ENCODE results near the gene EXOC3L1.
A peak's percentile ranks its signal among the peaks of the same experiment; 100 is the strongest.

Gene EXOC3L1

DNA sequence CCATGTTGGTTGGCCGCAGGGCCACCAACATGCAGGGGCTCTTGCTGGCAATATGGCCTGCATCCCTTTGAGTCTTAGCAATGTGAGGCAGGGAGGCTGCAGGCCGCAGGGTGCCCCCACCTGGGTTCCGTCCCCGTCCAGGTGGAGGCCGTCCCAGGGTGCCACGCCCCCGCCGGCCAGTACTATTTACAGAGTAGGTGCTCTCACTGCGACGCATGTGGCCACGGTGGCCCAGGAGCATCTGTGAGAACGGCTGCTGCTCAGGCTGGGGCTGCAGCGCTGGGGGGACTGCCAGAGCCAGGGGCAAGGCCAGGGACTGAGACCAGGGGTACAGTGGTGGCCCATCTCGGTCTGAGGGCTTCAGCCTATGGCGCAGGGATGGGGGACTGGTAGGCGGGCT is 9.8 kb downstream of the EXOC3L1 start:
- DNase-seq = no peak

DNA sequence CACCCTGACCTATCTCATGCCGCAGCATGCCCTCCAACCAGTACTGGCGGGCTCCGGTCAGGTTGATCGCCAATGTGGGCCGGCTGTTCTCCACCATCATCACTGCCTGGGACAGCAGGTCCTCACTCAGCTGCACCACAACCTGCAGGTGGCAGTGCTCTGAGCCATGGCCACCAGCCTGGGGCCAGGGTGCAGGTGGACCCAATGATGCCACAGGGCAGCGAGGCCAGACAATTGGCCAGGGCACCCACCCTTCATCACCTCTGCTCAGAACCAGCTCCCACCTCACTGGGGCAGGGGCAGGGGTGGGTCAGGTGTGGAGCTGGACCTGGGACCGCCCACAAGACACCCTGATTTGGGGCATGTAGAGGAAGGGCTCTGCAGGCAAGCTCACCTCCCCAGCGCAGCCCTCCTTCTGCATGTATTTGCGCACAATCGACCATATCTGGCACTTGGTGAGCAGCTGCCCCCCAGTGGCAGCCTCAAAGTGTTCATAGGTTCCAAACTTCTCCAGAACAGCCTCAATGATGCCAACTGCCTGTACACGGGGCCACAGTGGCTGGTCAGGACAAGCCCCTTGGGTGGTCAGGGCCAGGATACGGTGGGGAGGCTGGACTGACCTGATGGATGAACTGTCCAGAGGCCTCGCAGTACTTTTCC is 10.4 kb downstream of the EXOC3L1 start:
- no peak for DNase-seq

DNA sequence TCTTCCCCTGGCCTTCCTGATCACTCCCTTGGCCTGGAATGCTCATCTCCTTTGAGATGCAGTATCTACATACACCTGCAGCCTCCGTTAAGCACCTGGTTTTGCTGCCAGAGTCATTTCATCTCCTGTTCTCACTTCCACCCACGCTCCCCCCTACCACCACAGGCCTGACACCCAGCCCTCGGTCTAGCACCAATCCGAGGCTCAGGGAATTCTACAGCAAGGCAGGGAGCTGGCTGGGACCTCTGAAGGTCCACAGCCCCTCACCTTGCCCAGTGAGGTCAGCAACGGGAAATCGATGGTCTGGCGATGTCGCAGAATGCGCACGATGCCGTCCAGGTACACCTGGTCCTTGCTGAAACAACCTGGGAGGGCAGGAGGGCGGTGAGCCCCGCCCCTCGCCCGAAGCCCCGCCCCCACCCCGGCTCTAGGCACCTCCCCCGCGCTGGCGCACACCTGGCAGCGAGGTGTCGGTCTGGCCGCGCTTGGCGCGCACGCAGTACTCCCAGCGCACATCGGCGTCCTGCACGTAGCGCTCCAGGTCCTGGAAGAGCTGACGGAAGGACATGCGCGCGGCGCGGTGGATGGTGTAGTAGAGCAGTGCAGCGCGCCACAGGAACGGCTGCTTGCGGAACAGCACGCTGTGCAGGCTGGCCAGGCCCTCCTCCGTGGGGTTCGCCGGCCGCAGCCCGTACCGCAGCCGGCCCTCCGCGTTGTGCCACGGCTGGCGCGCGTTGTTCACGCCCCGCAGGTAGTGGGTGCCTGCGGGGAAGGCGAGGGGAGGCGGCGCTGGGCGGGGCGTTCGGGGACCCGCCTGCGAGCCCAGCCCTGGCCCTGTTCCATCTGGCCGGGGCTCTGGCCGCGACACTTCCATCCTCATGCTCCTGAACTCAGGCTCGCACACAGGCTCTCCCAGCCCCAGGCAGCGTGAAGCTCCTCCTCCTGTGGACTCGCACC is 11.9 kb downstream of the EXOC3L1 start:
- DNase-seq = peak; percentile 85

DNA sequence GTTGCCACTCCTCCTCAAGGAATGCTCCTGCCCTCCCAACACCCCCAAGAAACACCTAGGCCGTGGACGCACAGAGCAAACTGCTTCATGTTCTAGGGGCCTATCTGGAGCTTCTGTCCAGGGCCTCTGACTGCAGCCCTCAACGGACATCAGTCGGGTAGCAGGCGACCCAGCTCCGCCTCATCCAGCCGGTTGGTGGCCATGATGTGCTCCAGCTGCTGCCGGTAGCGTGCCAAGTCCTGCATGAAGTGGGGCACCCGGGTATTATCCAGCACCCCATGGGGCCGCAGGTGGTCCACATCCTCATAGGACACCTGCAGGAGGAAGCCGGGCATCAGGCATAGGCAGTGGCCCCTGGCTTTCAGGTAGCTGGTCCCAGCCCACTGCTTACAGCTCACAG is 13.3 kb downstream of the EXOC3L1 start:
- DNase-seq = no peak

DNA sequence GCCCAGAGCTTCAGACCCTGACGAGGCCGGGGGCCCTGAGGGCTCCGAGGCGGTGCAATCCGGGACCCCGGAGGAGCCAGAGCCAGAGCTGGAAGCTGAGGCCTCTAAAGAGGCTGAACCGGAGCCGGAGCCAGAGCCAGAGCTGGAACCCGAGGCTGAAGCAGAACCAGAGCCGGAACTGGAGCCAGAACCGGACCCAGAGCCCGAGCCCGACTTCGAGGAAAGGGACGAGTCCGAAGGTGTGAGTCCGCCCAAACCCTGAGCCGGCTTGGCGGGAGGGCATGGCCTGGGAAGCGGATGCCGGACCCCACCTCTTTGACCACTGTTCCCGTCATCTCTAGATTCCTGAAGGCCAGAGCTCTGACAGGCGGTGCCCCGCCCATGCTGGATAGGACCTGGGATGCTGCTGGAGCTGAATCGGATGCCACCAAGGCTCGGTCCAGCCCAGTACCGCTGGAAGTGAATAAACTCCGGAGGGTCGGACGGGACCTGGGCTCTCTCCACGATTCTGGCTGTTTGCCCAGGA is 15.2 kb downstream of the EXOC3L1 start:
- no peak for DNase-seq

DNA sequence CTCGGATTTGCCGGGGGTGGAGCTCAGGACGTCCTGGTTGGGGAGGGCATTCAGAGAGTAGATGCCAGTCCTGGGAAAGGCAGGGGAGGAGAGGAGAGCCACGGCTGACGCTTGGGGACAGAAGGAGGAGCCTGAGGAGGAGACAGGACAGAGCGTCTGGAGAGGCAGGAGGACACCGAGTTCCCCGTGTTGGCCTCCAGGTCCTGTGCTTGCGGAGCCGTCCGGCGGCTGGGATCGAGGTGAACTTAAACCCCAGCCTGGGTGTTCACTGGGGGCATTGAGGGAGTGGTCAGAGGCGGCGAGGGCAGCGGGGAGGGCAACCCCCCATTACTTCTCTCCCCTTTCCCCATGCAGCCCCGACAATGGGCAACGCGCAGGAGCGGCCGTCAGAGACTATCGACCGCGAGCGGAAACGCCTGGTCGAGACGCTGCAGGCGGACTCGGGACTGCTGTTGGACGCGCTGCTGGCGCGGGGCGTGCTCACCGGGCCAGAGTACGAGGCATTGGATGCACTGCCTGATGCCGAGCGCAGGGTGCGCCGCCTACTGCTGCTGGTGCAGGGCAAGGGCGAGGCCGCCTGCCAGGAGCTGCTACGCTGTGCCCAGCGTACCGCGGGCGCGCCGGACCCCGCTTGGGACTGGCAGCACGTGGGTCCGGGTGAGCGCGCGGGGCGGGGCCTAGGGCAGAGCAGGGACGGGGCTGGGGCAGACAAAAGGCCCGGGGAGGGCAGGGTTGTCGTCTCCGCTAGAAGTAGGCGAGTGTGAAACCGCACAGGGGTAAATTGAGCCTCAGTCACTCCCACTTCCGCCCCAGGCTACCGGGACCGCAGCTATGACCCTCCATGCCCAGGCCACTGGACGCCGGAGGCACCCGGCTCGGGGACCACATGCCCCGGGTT is 15.9 kb downstream of the EXOC3L1 start:
- DNase-seq = peak; percentile 72

DNA sequence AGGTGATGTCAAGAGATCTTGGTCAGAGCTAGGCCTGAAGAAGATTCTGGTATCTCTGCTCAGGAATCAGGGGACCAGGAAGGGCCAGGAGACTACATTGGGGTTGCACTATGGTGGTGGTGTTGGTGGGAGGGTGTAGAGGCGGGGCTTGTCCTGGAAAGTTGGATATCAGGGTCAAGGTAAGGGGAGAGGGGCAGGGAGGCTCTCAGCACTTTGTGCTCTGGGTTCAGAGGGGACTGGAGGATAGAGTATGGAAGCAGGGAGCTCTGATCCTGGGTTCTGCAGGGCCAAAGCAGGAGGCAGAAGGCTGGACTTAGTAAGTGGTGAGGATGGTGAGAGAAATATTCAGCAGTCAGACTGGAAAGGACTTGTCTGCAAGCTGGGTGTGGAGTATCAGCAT is 16.6 kb downstream of the EXOC3L1 start:
- DNase-seq = no peak

DNA sequence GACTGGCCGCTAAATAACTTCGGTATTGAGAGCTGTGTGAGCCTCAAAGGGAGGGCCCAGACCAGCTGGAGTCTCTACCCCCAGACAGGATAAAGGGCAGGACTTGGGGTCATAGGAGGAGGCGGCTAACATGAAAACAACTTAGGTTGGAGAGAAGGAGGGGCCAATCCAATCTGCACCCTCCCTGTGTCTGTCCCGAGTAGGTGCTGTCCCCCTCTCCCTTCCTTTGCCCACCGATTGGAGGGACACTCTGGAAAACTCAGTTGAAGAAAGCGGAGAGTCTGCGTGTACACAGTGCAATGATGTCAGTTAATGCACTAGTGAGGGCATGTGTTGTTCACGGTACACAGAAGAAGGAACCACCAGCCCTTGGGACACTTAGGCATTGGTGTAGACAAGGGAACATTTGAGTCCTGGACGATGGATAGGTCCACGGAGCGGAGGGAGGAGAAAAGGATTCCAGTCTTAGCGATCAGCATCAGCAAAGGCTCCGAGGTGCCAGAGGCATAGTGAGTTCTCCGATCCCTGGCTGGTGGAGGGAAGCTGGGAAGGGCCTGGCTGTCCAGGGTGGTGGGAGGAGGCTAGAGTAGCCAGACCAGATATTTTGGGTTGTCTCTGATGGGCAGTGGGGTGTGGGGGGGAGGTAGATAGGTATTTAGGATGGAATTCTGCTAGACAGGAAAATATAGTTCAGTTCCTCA is 18.8 kb downstream of the EXOC3L1 start:
- DNase-seq = no peak

DNA sequence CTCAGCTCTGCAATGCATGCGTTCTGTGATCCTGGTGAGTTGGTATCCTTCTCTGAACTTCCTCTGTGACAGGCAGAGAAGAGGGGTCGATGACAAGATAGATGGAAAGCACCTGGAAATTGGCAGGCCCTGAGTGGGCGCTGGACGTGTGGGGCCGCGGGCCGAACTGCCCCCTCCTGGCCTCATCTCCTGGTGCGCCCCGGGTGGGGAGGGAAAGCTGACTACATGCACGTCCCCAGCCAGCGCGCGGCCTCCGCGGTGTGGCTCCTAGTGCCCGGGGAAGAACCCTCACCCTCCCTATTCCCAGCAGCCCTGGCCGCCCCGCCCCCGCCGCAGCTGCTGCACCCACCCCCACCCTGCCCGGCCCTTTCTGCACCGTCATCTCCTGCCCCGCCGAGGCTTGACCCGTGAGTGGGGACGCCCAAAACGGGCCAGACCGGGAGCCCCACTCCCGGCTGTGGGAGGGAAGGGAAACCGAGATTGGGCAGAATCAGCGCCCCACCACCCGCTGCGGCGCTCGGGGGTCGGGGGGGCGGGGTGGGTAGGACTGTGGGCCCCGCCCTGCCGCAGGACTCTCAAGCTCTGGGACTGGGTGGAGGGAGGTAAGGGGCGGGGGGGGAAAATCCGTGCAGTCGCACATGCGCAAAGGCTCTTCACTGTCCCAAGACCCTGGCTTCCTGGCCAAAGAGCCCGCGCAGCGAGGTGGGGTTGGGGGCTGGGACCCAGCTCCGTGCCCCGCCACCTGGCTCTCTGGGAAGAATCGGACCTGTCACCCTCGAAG is 19.6 kb downstream of the EXOC3L1 start, which contains the start of gene NOL3:
Gene NOL3 (plus strand): TSS at position 371 of the 781 bp plus-strand sequence.
- DNase-seq = peak; percentile 69

DNA sequence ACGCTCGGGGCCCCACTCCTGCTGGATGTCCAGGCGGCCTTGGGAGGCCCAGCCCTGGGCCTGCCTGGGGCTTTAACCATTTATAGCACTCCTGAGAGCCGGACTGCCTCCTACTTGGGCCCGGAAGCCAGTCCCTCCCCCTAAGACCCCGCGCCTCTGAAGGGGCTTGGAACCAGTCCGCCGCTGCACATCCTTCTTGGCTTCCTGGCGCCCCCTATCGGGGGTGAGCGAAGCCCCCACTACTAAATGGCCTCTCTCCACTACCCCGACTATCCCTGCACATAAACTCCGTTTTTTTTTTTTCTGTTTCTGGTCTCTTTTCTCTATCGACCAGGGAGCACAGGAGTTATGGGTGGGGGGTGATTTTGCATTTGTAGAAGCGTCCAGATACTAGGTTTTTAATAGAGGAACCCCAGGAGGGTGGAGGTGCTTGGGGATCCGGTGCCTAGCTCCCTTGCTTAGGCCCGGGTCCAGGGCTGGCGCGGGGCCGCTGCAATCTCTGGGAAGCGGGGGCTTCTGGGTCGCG is 20.2 kb downstream of the EXOC3L1 start:
- peak; percentile 19 for DNase-seq

DNA sequence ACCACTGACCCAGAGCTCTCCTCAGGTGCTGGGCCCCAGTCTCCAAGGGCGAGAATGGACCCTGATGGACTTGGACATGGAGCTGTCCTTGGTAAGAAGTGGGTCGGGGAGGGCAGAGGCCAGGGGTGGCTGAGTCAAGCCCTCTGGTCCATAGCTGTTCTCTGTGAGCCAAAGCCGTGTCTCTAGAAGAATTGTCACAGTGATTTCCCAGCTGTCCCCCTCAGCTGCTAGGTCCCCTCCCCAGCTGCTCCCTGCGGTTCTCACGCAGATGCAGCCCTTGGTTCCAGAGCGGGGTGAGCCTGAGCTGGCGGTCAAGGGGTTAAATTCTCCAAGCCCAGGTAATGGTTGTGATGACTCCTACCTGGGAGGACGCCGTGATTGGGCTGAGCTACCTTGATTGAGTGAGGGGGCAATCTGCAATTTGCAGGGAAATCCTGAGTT is 20.9 kb downstream of the EXOC3L1 start:
- DNase-seq = no peak

DNA sequence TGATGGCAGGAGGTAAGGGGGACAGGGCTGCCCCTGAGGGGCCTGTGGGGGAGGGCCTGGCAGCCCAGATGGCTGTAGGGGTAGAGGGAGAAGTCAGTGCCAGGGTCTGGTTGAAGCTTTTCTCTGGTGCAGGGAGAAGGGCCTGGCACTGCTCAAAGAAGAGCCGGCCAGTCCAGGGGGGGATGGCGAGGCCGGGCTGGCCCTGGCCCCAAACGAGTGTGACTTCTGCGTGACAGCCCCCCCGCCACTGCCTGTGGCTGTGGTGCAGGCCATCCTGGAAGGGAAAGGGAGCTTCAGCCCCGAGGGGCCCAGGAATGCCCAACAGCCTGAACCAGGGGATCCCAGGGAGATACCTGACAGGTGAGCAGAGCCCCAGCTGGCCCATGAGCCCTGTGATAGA is 22.3 kb downstream of the EXOC3L1 start:
- no peak for DNase-seq

DNA sequence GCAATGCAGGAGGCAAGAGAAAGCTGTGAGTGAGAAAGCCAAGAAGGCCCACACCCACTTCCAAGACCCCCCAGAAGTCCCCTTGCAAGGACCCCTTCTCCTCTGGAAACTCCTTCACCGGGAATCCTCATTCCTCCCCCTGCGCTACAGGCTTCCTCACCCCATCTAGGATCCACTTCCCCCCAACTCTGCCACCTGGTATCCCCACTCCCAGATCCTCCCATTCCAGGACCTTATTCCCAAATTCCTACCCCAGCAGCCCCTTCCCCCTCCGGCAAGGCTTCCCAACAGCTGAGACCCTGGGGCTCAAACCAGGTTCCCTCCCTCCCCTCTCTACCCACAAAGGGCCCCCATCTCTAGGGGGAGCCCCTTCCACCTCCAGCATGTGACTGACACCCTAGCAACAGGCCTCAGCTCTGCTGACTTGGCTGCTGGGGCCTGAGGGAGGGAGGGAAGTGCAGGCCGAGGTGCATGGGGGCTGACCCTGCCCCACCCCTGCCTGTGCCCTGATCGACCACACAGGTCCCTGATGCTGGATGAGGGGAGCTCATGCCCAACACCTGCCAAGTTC is 23.3 kb downstream of the EXOC3L1 start:
- DNase-seq = no peak

DNA sequence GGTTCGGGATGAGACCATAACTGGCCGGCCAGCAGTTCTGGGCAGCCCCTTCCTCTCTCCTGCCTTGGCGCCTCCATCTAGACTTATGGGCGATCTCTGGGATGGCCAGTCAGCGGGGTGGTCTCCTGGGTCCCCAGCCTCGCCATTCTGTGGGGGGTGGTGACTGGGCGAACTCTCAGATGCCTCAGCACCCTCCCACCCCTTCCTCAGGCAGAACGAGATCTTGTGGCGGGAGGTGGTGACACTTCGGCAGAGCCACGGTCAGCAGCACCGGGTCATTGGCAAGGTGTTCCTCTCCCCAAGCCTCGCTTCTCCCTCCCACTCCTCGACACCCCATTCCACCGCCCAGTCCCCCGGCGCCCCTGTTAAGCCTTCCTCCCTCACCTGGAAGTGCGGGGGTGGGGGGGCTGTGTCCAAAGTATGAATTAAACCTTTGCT is 23.8 kb downstream of the EXOC3L1 start:
- no peak for DNase-seq

DNA sequence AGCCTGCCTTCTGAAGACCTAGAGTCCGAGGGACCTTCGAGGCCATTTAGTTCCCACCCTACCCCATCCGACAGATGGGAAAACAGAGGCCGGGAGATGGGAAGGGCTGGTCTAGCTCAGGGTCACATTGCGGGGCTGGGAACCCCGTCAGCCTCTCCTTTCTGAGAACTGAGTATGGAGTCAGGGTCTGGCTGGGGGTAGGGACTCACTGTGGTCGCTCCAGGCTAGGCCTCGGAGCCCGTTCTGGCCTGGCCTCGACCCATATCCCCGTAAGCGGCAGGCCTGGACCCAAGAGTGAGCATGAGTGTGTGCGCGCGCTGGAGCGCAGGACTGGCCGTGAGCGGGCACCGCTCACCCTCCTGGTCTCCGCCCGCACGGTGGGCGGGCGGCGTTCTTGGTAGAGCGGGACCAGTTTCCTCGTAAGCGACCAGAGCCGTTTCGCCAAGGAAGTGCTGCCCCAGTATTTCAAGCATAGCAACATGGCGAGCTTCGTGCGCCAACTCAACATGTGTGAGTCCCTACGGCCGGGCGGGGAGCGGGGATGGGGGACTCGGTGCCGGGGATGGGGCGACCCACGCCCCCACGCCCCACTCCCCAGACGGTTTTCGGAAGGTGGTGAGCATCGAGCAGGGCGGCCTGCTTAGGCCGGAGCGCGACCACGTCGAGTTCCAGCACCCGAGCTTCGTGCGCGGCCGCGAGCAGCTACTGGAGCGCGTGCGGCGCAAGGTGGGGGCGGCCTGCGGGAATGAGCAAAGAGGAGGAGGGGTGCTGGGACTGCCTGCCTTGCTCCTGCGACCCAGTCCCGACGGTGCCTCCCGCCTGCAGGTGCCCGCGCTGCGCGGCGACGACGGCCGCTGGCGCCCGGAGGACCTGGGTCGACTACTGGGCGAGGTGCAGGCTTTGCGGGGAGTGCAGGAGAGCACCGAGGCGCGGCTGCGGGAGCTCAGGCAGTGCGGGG is 24.5 kb downstream of the EXOC3L1 start:
- DNase-seq = no peak

DNA sequence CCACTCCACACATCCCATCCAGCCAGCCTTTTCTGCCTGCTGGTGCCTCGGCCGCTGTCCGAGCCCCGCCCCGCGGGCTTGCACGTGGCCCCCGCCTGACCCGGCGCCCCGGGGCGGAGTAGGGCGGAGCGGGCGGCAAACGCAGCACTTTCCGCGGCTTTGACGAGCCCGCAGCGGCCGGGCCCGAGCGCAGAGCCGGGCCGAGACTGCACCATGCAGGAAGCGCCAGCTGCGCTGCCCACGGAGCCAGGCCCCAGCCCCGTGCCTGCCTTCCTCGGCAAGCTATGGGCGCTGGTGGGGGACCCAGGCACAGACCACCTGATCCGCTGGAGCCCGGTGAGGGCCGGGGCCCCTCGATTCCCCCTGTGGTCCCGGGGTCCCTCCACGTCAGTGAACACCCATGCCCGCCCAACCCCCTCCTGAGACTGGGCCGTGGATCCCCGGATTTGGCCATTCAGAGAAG is 25.3 kb downstream of the EXOC3L1 start, which contains the start of gene HSF4:
Gene HSF4 (plus strand): TSS at position 147 of the 463 bp plus-strand sequence. CDS start 67 bp downstream, at position 214.
- DNase-seq = no peak

DNA sequence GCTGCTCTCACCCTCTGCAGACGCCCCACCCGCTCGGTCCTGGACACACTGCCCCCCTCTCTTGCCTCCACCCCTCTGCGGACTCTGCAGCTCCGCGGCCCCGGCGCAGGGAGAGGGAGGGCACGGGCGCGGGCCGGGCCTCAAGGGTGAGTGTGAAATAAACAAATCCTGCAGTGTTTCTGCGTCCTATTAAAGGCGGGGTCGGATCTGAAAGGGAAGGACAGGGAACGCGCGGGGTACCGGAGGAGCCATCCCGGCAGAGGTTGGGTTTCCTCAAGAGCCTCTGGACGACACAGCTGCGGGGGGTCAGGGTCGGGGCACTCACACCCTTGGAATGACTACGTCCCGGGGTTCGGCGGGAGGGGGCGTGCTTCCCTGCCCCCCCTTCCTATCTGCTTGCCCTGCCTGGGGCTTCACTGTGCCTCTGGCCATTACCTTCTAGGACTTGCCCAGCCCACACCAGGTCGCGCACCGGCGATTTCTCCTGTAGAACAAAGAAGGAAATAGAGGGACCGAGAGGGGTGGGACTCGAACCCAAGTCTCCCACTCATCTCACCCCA is 25.9 kb downstream of the EXOC3L1 start:
- no peak for DNase-seq

DNA sequence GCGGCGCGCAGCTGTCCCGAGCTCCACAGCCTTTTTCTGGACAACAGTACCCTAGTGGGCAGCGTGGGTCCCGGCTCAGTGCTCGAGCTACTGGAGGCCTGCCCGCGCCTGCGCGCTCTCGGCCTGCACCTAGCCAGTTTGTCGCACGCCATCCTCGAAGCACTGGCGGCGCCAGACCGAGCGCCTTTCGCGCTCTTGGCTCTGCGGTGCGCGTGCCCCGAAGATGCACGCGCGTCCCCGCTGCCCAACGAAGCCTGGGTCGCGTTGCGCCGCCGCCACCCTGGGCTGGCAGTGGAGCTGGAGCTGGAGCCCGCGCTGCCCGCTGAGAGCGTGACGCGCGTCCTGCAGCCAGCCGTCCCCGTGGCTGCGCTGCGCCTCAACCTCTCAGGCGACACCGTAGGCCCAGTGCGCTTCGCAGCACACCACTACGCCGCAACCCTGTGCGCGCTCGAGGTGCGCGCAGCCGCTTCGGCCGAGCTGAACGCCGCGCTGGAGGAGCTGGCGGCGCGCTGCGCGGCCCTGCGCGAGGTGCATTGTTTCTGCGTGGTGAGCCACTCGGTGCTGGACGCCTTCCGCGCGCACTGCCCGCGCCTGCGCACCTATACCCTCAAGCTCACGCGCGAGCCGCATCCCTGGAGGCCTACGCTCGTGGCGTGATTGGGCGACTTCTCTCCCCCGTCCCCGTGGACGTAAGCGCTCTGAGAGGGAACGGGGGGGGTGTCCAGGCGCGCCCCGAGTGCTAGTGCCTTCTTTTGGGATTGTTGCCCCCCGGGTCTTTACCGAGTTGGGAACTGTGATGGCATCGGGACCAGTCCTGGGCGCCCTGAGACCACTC is 26.6 kb downstream of the EXOC3L1 start:
- no peak for DNase-seq
